T47D (cell line): Measurements from ENCODE around the gene SSTR4.

Experiments used
- DNase-seq, 2 experiments: peaks; one replicate each; pipeline versions ENCODE4 v3.0.0 to v3.0.0-alpha.2; 2011 to 2012; ENCODE audit warnings: low read depth in 1 of 2, low spot score in 1 of 2
- JUND ChIP-seq: IDR thresholded peaks from 2 replicates; pipeline ENCODE4 v1.6.1; 2012; ENCODE audit warnings: low read depth
- in situ Hi-C: cut with HindIII; loops from 2 replicates; pipeline ENCODE4 v1.10.0; 2016; ENCODE audit warnings: low sequenced_read_pairs, low pct_unique_long_range_greater_than_20kb

Gene SSTR4

DNA sequence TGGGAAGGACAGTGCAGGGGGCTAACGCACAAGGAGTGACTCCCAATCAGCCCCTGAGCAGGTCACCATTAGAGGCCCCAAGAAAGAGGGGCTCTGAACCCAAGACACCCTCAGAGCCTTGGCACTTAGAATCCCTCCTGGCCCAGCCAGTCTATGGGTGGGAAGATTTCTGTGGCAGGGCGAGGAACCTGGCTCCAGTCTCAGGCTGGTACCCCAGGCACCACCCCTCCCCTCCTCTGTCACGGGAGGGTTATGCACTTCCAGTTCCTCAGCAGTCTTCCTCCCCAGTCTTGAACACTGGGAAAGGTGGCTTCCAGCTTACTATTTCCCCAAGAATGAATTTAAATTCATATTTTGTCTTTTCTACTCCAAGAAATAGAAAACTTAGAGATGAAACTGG lies 27.6 kb upstream of the SSTR4 start:
- no peak for DNase-seq
- in situ Hi-C loops, result no loop called here
- TF ChIP-seq JUND, result no peak

DNA sequence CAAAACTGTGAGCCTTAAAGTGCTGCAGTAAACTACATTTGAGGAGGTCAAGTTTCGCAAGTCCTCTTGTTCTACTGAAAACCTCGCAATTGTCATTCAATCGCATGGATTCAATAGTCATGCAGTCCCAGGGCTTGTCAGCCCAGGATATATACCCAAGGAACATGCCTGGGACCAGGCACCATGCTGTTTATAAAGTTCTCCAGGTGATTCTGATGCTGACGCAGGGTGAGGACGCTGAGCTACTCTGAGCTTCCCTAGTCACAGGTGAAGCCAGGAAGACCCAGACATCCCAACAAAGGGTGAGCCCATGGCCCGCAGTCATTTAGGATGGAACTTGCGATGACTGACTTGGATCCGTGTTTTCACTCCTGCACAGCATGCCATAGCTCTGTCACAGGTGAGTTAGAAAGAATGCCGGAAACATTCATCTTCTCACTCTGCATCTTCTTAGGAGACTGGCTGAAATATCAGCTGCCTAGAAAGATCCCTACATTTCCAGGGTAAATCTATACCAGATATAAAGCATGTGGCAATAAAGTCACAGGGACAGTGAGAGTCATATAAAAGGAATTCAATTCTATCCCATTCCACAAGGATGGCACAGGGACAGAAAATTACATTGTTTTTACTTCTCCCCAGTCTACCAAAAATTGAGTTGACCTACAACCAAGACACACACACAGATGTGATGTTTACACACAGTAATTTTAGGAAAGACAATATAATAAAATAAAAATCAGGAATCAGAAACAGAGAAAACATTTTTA lies 27.0 kb upstream of the SSTR4 start:
- no peak for DNase-seq
- no peak for TF ChIP-seq JUND
- in situ Hi-C loops, result no loop called here

GRCh38 chr20:23008667-23009066 lies 26.4 kb upstream of the SSTR4 start:
- in situ Hi-C loops, result no loop called here
- no peak for DNase-seq
- TF ChIP-seq JUND, result no peak

DNA sequence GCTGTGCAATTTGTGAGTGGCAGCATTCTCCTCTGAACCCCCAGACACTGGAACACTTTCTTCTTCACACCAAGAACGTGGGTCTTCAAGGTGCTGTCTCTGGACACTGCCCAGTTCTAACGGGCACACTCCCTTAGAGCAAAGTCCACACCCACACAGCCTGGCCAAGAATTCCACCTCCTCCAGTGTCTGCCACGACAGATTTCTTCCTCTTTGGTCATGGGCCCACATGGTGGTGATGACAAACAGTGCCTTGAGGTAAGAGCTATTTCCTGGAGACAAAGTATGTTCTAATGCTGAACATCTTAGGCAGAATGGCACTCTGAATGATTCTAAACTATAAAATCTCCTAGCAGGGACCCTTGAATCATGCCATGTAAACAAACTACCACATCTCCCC lies 25.5 kb upstream of the SSTR4 start:
- in situ Hi-C loops, result no loop called here
- TF ChIP-seq JUND, result no peak
- DNase-seq, result peak in 1 of 2 experiments; percentile 10

DNA sequence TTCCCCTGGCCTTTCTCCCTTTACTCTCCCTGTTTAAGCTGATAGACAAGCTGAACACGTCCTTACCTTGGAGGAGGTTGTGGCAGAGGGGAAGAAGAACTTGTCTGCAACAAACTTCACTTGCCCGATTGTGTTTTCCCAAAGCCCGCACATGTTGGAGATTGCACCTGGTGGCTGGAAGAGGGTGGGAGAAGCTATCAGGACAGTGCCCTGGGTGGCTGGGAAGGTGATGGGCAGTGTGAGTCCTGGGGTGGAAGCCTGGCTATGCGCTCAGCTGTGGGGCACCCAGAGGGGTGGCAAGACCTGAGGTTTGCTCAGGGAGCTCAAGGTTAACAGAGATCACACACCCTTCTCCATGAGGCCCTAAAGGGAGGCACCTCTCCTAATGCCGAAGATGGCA lies 25.0 kb upstream of the SSTR4 start:
- in situ Hi-C loops, result no loop called here
- DNase-seq, result no peak
- no peak for TF ChIP-seq JUND

- in situ Hi-C loops, result no loop called here
- TF ChIP-seq JUND, result no peak
- no peak for DNase-seq
Measured at GRCh38 chr20:23011008-23011721, 23.9 kb upstream of the SSTR4 start.

- TF ChIP-seq JUND, result no peak
- in situ Hi-C loops, result no loop called here
- no peak for DNase-seq
Measured at GRCh38 chr20:23013429-23013828, 21.7 kb upstream of the SSTR4 start.

DNA sequence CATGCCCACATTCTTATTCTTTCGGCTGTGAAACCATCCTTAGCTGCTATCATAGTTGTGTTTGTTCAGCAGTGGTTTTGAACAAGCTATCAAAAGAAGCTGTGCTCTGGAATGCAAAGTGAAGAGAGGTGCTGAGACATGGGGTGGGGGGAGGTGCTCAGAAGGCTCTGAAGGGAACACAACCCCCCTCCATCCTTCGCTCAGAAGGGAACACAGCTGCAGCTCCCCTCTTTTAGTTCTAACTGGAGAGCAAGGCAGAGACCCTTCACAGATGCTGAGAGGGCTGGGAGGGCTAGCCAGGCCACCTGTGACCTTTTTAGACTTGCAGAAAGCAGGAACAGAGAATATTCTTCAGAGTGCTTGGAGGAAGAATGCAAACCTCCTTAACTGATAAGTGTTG lies 17.6 kb upstream of the SSTR4 start:
- TF ChIP-seq JUND, result no peak
- in situ Hi-C loops, result no loop called here
- no peak for DNase-seq

- in situ Hi-C loops, result no loop called here
- no peak for TF ChIP-seq JUND
- DNase-seq, result no peak
Measured at GRCh38 chr20:23018432-23018831, 16.7 kb upstream of the SSTR4 start.

DNA sequence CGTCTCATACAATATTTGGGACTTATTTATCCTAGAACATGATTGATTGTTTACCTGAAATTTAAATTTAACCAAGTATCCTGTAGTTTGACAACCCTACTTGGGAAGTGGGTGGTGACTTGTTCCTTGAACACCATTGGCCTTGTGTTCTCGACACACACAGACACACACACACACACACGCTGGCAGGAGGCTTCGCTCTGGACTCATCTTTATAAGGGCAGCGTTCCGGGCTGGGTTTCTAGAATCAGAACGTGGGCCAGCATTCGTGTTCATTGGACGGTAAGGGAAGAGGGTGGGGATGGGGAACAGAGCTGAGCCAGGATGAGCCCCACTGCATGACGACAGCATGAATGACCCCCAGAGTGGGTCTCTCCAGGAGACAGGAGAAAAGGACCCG lies 16.2 kb upstream of the SSTR4 start:
- TF ChIP-seq JUND, result no peak
- in situ Hi-C loops, result no loop called here
- no peak for DNase-seq

DNA sequence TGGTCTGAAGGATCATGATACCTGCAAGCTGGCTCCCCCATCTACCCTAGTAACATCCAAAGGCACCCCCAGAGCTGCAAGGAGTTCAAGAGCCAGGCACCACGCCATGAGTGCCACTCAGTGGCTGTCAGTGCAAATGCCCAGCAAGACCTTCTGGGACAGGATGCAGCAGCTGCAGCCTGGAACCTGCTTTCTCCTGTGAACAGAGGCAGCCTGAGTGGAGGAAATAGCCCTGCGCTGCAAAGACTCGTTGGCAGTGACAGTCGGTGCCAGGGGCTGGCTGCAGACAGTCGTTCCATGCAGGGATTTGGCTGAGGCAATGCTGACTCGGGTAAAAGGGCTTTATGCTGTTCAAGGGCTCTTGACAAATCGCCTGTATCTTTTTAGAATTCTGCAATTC lies 15.7 kb upstream of the SSTR4 start:
- in situ Hi-C loops, result no loop called here
- DNase-seq, result no peak
- no peak for TF ChIP-seq JUND

DNA sequence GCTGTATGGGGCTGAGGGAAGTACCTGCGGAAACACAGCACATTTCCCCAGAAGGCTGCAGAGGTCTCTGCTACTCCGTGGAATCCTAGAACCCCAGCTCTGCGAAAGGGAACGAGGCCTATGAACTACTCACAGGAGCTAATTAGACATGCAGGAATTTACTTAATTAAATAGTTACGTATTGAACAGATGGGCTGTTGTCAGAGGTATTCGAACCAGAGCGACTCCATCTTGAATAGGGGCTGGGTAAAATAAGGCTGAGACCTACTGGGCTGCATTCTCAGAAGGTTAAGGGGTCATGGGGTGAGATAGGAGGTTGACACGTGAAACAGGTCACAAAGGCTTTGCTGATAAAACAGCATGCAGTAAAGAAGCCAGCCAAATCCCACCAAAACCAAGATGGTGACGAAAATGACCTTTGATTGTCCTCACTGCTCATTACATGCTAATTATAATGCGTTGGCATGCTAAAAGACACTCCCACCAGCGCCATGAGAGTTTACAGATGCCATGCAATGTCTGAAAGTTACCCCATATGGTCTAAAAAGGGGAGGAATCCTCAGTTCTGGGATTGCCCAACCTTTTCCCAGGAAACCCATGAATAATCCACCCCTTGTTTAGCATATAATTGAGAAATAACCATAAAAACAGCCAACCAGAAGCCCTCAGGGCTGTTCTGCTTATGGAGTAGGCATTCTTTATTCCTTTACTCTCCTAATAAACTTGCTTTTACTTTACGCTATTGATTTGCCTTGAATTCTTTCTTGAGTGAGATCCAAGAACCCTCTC lies 14.7 kb upstream of the SSTR4 start:
- DNase-seq, result no peak
- in situ Hi-C loops, result no loop called here
- no peak for TF ChIP-seq JUND

- TF ChIP-seq JUND, result no peak
- DNase-seq, result no peak
- in situ Hi-C loops, result no loop called here
Measured at GRCh38 chr20:23021541-23021940, 13.6 kb upstream of the SSTR4 start.
